Right forelimb (tissue), 1 donor: ENCODE data around the gene TM7SF2.

Experiments
- DNase-seq: peaks from one replicate; pipeline ENCODE4 v3.0.0-alpha.2; 2018

The TM7SF2 gene

GRCh38 chr11:65159012-65159411 lies 47.3 kb downstream of the TM7SF2 start:
- no peak for DNase-seq

DNA sequence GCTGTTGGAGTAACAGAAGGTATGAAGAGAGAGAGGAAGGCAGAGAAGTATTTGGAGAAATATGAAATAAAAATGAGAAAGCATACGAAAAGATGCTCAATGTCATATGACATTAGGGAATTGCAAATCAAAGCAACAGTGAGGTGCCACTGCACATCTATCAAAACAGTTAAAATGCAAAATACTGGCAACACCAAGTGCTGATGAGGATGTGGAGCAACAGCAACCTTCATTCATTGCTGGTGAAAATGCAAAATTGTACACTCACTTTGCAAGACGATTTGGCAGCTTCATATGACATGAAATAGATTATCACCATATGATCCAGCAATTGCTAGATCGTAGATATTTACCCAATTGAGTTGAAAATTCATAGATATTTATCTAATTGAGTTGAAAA lies 49.0 kb downstream of the TM7SF2 start:
- DNase-seq, result no peak

GRCh38 chr11:65163684-65164083 lies 52.0 kb downstream of the TM7SF2 start:
- no peak for DNase-seq
